ENCODE measurements around the gene CD48. TPM values are rescaled to one million over a fixed set of nuclear protein-coding genes. Genes with fewer than 3 reads are reported as not detected.

Gene CD48
- 21.5 TPM for total RNA-seq
- long read RNA-seq, partial matches to known transcripts: 0 of 2 reads
- long read RNA-seq, other reads (novel, unspliced or antisense): 1 of 2 reads

DNA sequence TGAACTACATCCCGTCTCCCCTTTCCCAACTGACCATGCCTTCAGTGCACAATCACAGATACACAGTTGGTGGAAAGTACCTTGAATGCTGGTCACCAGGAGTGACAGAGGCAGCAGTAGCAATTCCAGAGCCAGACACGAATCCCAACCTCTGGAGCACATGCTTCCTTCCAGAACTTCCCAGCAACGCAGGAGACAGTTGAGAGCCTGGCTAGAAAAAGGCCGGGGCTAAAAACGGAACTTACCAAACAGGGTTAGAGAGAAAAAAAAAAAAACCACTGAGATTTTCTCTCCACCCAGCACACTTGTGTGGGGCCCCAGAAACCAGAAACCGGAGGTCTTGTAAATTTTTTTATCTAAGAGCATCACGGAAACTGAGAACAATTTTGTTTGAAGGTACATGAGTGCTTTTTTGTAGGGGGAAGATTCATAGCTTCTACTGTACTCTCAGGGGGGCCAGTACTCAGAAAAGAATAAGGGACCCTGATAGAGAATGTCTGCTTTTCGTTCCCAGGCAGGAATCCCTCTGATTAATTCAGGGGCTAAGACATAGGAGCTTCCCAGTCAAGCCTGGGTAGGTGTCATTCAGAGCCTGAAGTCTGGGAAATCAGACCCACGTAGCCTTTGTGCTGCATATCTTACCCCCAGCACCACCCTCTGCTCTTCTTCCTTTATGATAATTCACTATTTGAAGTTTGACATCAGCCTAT is at the start of gene CD48:
TSS of gene CD48 (minus strand) at position 221 of the 710 bp plus-strand sequence. CDS start at position 162, 59 bp downstream.
- peak within 1 kb of the TSS; percentile 33 for H3K4me3 ChIP-seq
- intact Hi-C loops (cut with DNase I): no loop called here
- DNase-seq (no peak), ATAC-seq (peak; percentile 29)
- TF ChIP-seq CTCF (IDR thresholded peaks at IDR 0.05): no peak
- peaks cover 7% of the 10 kb centered on the region for H3K4me1 ChIP-seq
- no peaks in the 10 kb centered on the region for H3K27me3 ChIP-seq
- peak within 1 kb of the TSS; percentile 56 for H3K27ac ChIP-seq
- no peaks in the 10 kb centered on the region for H3K9me3 ChIP-seq
- no peaks in the 10 kb centered on the region for H3K36me3 ChIP-seq

DNA sequence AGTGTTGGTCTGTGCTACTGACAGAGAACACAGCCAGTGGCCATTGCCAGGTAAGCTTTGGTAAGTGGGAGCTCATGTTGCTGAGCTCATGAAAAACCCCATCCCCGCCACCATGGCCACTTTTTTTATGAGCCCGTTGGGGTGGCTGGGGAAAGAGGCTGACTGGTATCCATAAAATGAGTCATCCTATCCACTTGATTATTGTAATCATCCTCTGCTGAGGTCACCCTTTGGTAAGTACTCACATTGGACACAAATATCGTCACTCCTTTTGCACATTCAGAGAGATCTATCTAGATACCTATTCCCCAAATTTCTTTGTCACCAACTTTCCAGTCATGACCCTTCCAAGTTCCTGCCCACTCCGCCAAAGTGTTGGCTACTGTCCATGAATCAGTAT is 49.4 kb upstream of the CD48 start:
- intact Hi-C loops (cut with DNase I): no loop called here
- H3K27me3 ChIP-seq: no peaks in the 10 kb centered on the region
- no peak for ATAC-seq

DNA sequence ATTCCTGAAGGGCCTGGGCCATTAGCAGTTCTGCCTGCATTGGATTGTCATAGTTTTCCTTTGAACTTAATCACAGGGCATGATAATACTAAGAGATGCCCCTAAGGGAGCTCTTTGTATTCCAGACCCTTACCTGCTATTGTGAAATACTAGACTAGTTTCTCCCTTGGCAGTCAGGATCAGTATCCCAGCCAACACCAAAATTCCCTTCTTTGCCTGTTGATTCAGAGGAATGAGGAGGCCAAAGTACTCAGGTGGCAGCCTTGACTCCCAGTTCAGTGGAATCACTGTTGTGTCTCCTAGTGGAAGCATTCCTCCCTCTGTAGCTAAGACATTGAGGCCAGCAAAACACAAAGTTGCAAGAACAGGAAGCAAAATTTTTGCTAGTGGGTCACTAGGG is 48.1 kb upstream of the CD48 start:
- no peaks in the 10 kb centered on the region for H3K4me1 ChIP-seq
- no peak for DNase-seq
- no peak for TF ChIP-seq CTCF (IDR thresholded peaks at IDR 0.05)

More for the DNA sequence above, 49.4 kb upstream of the CD48 start:
- Histone ChIP-seq H3K4me1 (no peaks in the 10 kb centered on the region), H3K36me3 (no peaks in the 10 kb centered on the region), H3K27ac (no peak overlapping the region), H3K9me3 (no peaks in the 10 kb centered on the region), H3K4me3 (no peak overlapping the region)
- no peak for TF ChIP-seq CTCF (IDR thresholded peaks at IDR 0.05)
- DNase-seq: no peak

DNA sequence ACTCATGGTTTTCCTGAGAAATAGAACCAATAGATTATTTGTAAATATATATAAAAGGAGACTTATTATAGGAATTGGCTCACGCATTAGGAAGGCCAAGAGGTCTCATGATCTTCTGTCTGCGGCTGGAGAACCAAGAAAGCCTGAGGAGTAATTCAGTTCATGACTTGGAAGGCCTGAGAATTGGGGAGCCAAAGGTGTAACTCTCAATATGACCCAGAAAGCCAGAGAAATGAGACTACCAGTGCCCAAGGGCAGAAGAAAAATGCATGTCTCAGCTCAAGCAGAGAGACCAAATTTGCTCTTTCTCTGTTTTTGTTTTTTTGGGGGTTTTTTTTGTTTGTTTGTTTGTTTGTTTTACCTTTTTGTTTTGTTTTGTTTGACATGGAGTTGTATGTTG is 46.9 kb upstream of the CD48 start:
- peaks cover 1% of the 10 kb centered on the region for H3K27me3 ChIP-seq
- H3K36me3 ChIP-seq: no peaks in the 10 kb centered on the region
- no peaks in the 10 kb centered on the region for H3K4me1 ChIP-seq
- H3K4me3 ChIP-seq: no peak overlapping the region
- intact Hi-C loops (cut with DNase I): no loop called here
- DNase-seq (no peak), ATAC-seq (no peak)
- no peak overlapping the region for H3K27ac ChIP-seq
- TF ChIP-seq CTCF (IDR thresholded peaks at IDR 0.05): no peak
- no peaks in the 10 kb centered on the region for H3K9me3 ChIP-seq

More for the DNA sequence above, 48.1 kb upstream of the CD48 start:
- Histone ChIP-seq H3K4me3 (no peak overlapping the region), H3K36me3 (no peaks in the 10 kb centered on the region), H3K27me3 (no peaks in the 10 kb centered on the region), H3K27ac (no peak overlapping the region), H3K9me3 (no peaks in the 10 kb centered on the region)
- intact Hi-C loops (cut with DNase I): no loop called here
- no peak for ATAC-seq

DNA sequence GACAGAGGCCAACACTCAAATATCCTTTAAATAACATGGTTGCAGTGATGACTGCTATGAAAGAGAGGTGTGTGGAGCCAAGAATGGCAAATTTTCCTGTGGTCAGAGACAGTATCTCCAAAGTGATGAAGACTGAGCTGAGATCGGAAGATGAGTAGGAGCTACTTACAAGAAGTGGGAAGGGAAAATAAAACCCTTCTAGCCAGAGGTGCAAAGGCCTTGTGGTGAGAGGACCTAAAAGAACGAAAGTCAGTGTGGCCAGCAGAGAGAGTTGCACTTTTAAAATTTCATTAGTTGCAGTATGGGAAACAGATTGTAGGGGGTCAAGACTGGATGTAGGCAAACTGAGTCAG is 45.2 kb upstream of the CD48 start:
- no peak for TF ChIP-seq CTCF (IDR thresholded peaks at IDR 0.05)
- no peak overlapping the region for H3K27ac ChIP-seq
- H3K27me3 ChIP-seq: peaks cover 5% of the 10 kb centered on the region
- no peaks in the 10 kb centered on the region for H3K36me3 ChIP-seq
- H3K4me3 ChIP-seq: no peak overlapping the region
- no peak for ATAC-seq
- DNase-seq: no peak
- H3K4me1 ChIP-seq: no peaks in the 10 kb centered on the region
- intact Hi-C loops (cut with DNase I): no loop called here
- no peaks in the 10 kb centered on the region for H3K9me3 ChIP-seq

Data from upper lobe of right lung (tissue), 1 donor.